VCaP (cell line): ENCODE results near the gene PIGL.

Experiments
- H3K27ac ChIP-seq: fragments of 450-650 bp; 2 replicates; pipeline ENCODE4 v1.5.1; 2017
- CTCF ChIP-seq: fragments of 450-650 bp; conservative IDR thresholded peaks from 2 replicates; pipeline ENCODE4 v1.5.1; 2017; ENCODE audit warnings: mild to moderate bottlenecking, moderate library complexity

Gene PIGL

DNA sequence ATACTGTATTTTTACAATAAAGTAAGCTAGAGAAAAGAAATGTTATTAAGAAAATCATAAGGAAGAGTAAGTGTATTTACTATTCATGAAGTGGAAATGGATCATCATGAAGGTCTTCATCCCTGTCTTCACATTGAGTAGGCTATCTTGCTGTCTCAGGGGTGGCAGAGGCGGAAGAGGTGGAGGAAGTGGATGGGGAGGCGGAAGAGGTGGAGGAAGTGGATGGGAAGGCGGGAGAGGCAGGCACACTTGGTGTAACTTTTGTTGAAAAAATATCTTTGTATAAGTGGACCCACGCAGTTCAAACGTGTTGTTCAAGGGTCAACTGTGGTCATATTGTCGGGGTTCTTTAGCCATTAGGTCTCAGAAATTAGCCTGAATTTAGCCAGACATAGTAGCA is 50.2 kb downstream of the PIGL start:
- no peak for TF ChIP-seq CTCF
- H3K27ac ChIP-seq: no peak overlapping the region

- no peak for TF ChIP-seq CTCF
- no peak overlapping the region for H3K27ac ChIP-seq
Measured at GRCh38 chr17:16269658-16270057, 52.6 kb downstream of the PIGL start.

GRCh38 chr17:16272111-16272840 is 55.3 kb downstream of the PIGL start:
- TF ChIP-seq CTCF: no peak
- H3K27ac ChIP-seq: no peak overlapping the region

- TF ChIP-seq CTCF: no peak
- H3K27ac ChIP-seq: no peak overlapping the region
Measured at GRCh38 chr17:16273499-16273898, 56.5 kb downstream of the PIGL start.

DNA sequence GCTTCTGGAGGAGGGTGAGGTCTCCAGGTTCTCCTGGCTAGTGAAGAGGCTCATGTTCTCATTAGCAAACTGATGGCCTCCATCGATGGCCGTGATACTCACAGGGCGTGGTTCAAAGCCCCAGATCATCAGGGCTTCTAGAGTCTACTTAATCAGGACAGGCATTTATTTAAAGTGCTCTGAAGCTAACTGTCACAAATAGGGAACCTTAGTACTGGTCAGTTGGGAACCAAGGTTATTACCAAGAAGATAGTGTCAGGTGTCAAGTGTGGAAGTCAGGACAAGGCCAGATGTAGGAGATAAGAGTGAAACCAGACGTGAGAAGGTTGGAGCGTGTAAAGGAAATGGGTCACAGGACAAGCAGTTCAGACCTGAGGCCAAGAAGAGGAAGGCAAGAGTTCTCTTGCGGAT is 56.9 kb downstream of the PIGL start:
- no peak for TF ChIP-seq CTCF
- H3K27ac ChIP-seq: no peak overlapping the region

GRCh38 chr17:16275024-16275423 is 58.0 kb downstream of the PIGL start:
- no peak overlapping the region for H3K27ac ChIP-seq
- no peak for TF ChIP-seq CTCF

DNA sequence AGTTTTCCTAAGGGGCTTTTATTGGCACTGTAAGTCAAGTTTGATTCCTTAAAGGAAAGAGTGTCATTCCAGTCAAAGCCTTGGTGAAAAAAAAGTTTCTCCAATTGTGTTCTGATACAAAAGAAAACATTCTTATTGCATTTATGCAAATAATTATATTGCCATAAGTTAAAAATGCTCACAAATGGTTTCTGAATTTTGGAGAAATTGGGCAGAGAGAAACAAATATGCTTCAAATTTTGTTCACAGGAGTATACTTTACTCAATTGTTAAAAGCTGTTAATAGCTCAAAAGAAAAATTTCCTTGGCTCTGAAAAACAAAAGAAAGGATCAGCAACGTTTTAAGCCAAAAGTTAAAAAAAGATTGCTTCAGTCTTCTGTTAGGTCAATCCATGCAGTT is 60.2 kb downstream of the PIGL start:
- H3K27ac ChIP-seq: no peak overlapping the region
- no peak for TF ChIP-seq CTCF
